Measurements from ENCODE around the gene ZNF672.

ZNF672 gene

GRCh38 chr1:248891758-248892157, 53.7 kb downstream of the ZNF672 start:
- no peak for DNase-seq

GRCh38 chr1:248892590-248892989, 54.6 kb downstream of the ZNF672 start:
- no peak for DNase-seq

DNA sequence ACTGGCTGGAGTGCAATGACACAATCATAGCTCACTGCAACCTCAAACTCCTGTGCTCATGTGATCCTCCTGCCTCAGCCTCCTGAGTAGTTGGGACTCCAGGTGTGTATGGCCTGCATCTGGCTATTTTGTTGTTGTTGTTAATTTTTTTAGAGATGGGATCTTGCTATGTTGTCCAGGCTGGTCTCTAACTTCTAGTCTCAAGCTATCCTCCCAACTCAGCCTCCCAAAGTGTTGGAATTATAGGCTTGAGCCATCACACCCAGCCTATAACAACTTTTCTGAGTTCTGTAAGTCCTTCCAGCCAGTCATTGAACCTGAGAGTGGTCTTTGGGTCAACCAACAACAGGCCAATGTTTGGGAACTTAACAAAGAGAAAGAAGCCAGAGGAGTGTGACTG, 56.8 kb downstream of the ZNF672 start:
- no peak for DNase-seq

- no peak for DNase-seq
These were observed 59.7 kb downstream of the ZNF672 start for GRCh38 chr1:248897412-248898337.
